CD4-positive, alpha-beta T cell (primary cell): ENCODE measurements around the gene STARD13. TPM values are rescaled to one million over a fixed set of nuclear protein-coding genes. Genes with fewer than 3 reads are reported as not detected.

ENCODE experiments used
- ATAC-seq: fragments of 200-7000 bp; cut with Tn5 transposase; one replicate; pipeline ENCODE4 v1.10.0; 2022; ENCODE audit warnings: mild to moderate bottlenecking; ENCODE audit not compliant: poor library complexity
- CTCF ChIA-PET: fragments of 350-600 bp; sonication (Branson Sonifier 250); formaldehyde crosslinking; loops from one replicate; lab custom pipeline; 2021; ENCODE audit warnings: antibody characterized with exemption, inconsistent platforms; lab: Charles Lee
- POLR2A ChIA-PET: fragments of 350-600 bp; sonication (Branson Sonifier 250); formaldehyde crosslinking; loops from one replicate; lab custom pipeline; 2021; ENCODE audit warnings: antibody characterized with exemption, inconsistent platforms; lab: Charles Lee
- DNase-seq, 14 experiments: peaks; one replicate each; pipeline ENCODE4 v3.0.0-alpha.2; 2013 to 2020; ENCODE audit warnings: mixed read lengths in 2 of 14
- H3K27ac ChIP-seq, 2 donors: one replicate each; pipeline versions ENCODE4 v1.5.1 to v1.7.0; 2013; ENCODE audit warnings: low read length in 2 of 2, low read depth in 1 of 2, mild to moderate bottlenecking in 1 of 2
- H3K27me3 ChIP-seq, 2 experiments: 1 replicate in 1 of 2; 2 replicates in 1 of 2; pipeline versions ENCODE4 v1.6.1 to v1.7.0; 2013; ENCODE audit warnings: low read length in 2 of 2, control low read depth in 1 of 2, mild to moderate bottlenecking in 1 of 2, moderate library complexity in 1 of 2; ENCODE audit not compliant: insufficient read depth in 2 of 2, control insufficient read depth in 1 of 2
- H3K36me3 ChIP-seq: one replicate; pipeline ENCODE4 v1.6.1; 2013; ENCODE audit warnings: low read length, control low read depth; ENCODE audit not compliant: insufficient read depth
- H3K4me1 ChIP-seq: one replicate; pipeline ENCODE4 v1.6.1; 2013; ENCODE audit warnings: low read length, control low read depth; ENCODE audit not compliant: insufficient read depth
- H3K4me3 ChIP-seq: one replicate; pipeline ENCODE4 v1.5.1; 2013; ENCODE audit warnings: mild to moderate bottlenecking, low read length, moderate library complexity
- H3K9me3 ChIP-seq, 2 experiments: 1 replicate in 1 of 2; 2 replicates in 1 of 2; pipeline versions ENCODE4 v1.6.1 to v1.7.0; 2013; ENCODE audit warnings: low read length in 2 of 2, mild to moderate bottlenecking in 2 of 2, control low read depth in 1 of 2, moderate library complexity in 1 of 2; ENCODE audit not compliant: control insufficient read depth in 1 of 2, insufficient read depth in 1 of 2
- H3K27ac Mint-ChIP-seq: one replicate; pipeline ENCODE4 v1.8.0; 2020; ENCODE audit warnings: mixed read lengths
- H3K27me3 Mint-ChIP-seq: one replicate; pipeline ENCODE4 v1.8.0; 2021; ENCODE audit warnings: mixed read lengths
- H3K36me3 Mint-ChIP-seq: one replicate; pipeline ENCODE4 v1.8.0; 2021; ENCODE audit warnings: low read depth, mixed read lengths
- H3K4me1 Mint-ChIP-seq: one replicate; pipeline ENCODE4 v1.8.0; 2021; ENCODE audit warnings: low read depth, mixed read lengths
- H3K4me3 Mint-ChIP-seq: one replicate; pipeline ENCODE4 v1.8.0; 2020; ENCODE audit warnings: mild to moderate bottlenecking, mixed read lengths
- H3K9me3 Mint-ChIP-seq: one replicate; pipeline ENCODE4 v1.8.0; 2020; ENCODE audit warnings: mixed read lengths
- intact Hi-C, 2 experiments: fragments of 100-400 bp; cut with DNase I in 1 of 2; cut with micrococcal nuclease in 1 of 2; formaldehyde crosslinking; loops; one replicate each; pipeline versions ENCODE4 v1.15.1 to v1.9.0; 2023 to 2025; cut with DNase I, micrococcal nuclease
- total RNA-seq, 174 experiments: library from RNA in 2 of 174; stranded (reverse) in 2 of 174; gene quantifications; one replicate each; pipeline ENCODE4 v1.2.3 and lab custom pipeline; 2021 to 2026
- TF ChIP-seq, protein P1 (sequence below): fragments of 200-600 bp; IDR thresholded peaks from one replicate; pipeline ENCODE4 v1.8.0; 2022; ENCODE audit warnings: antibody characterized with exemption, mild to moderate bottlenecking

STARD13 gene
- total RNA-seq, 2 experiments from 2014 or later = not detected

DNA sequence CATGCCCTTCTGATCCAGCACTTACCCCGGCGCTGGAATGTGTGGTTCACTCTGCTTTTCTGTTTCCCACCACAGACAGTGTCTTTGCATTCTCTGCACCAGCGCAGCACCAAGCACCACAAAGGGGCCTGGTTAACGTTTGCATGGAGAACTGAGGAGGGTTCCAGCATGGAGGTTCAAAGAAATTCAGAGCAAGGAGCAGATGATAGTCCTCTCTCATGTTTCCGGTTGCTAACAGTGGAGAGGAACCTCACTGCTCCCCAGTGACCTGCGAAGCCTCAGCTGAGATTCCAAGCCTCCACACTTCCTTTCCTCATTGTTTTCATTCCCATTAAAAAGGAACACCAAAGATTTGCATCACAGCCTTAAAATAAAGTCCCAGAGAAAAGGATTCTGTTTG lies 99.7 kb downstream of the STARD13 start:
- no peak for DNase-seq
- H3K27ac ChIP-seq = no peak overlapping the region
- Mint-ChIP-seq H3K36me3 (no peaks in the 10 kb centered on the region), H3K9me3 (no peaks in the 10 kb centered on the region), H3K27ac (no peak overlapping the region), H3K27me3 (peaks cover 23% of the 10 kb centered on the region), H3K4me3 (no peak overlapping the region), H3K4me1 (no peaks in the 10 kb centered on the region)
- no peak overlapping the region for H3K4me3 ChIP-seq
- no peak for ATAC-seq
- TF ChIP-seq, protein P1, sequence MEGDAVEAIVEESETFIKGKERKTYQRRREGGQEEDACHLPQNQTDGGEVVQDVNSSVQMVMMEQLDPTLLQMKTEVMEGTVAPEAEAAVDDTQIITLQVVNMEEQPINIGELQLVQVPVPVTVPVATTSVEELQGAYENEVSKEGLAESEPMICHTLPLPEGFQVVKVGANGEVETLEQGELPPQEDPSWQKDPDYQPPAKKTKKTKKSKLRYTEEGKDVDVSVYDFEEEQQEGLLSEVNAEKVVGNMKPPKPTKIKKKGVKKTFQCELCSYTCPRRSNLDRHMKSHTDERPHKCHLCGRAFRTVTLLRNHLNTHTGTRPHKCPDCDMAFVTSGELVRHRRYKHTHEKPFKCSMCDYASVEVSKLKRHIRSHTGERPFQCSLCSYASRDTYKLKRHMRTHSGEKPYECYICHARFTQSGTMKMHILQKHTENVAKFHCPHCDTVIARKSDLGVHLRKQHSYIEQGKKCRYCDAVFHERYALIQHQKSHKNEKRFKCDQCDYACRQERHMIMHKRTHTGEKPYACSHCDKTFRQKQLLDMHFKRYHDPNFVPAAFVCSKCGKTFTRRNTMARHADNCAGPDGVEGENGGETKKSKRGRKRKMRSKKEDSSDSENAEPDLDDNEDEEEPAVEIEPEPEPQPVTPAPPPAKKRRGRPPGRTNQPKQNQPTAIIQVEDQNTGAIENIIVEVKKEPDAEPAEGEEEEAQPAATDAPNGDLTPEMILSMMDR = no peak
- no peaks in the 10 kb centered on the region for H3K27me3 ChIP-seq
- ChIA-PET POLR2A (no interaction called here), CTCF (no interaction called here)
- H3K36me3 ChIP-seq = no peaks in the 10 kb centered on the region
- H3K9me3 ChIP-seq = no peaks in the 10 kb centered on the region
- H3K4me1 ChIP-seq = no peaks in the 10 kb centered on the region
- intact Hi-C loops = no loop called here

DNA sequence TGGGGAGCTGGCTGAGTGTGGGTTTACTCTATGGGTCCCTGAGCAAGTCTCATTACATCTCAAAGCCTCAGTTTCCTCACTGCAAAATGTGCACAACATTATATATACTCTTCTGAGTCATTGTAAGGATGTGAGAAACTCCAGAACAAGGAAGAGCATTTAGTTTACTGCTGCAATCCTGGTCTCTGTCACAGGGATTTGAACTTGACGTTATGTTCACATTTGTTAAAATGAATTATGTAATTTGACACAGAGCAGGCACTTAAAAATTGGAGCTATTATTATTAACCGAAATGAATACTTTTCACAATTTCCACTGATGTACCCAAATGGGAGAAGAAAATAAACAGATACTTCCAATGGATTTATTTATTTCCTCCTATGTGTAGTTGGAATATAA lies 101.0 kb downstream of the STARD13 start:
- TF ChIP-seq, protein P1 = no peak
- Mint-ChIP-seq H3K4me3 (no peak overlapping the region), H3K36me3 (no peaks in the 10 kb centered on the region), H3K27me3 (peaks cover 27% of the 10 kb centered on the region), H3K27ac (no peak overlapping the region), H3K9me3 (no peaks in the 10 kb centered on the region), H3K4me1 (no peaks in the 10 kb centered on the region)
- POLR2A ChIA-PET = no interaction called here
- Histone ChIP-seq H3K4me1 (no peaks in the 10 kb centered on the region), H3K27ac (no peak overlapping the region), H3K4me3 (no peak overlapping the region), H3K27me3 (no peaks in the 10 kb centered on the region), H3K36me3 (no peaks in the 10 kb centered on the region), H3K9me3 (no peaks in the 10 kb centered on the region)
- intact Hi-C loops = no loop called here
- DNase-seq (no peak), ATAC-seq (no peak)
- CTCF ChIA-PET = no interaction called here

DNA sequence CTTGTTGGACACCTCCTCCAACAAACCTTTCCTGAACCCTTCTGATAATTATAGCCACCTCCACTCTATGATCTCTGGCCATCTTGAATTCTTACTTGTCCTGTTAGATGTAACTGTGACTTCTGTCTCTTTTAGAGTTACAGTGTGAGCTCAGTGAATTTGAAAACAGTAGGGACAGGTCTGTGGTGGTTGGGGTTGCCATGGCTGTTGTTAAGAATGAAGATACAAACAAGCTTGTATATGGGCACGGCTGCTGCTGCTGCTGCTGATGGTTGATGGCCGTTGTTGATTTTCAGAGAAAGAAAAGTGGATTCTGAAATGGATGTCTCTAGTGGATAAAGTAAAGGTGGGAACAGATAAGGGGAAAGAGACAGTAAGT lies 101.5 kb downstream of the STARD13 start:
- Histone ChIP-seq H3K27ac (no peak overlapping the region), H3K4me3 (no peak overlapping the region), H3K9me3 (no peaks in the 10 kb centered on the region), H3K4me1 (no peaks in the 10 kb centered on the region), H3K27me3 (no peaks in the 10 kb centered on the region), H3K36me3 (no peaks in the 10 kb centered on the region)
- TF ChIP-seq, protein P1 = no peak
- ChIA-PET POLR2A (no interaction called here), CTCF (no interaction called here)
- ATAC-seq (no peak), DNase-seq (no peak)
- intact Hi-C loops = no loop called here
- Mint-ChIP-seq H3K36me3 (no peaks in the 10 kb centered on the region), H3K4me1 (no peaks in the 10 kb centered on the region), H3K27ac (no peak overlapping the region), H3K4me3 (no peak overlapping the region), H3K9me3 (no peaks in the 10 kb centered on the region), H3K27me3 (peaks cover 27% of the 10 kb centered on the region)
